Endothelial cell of umbilical vein (primary cell): ENCODE data around the gene PTPN3. TPM values are rescaled to one million over a fixed set of nuclear protein-coding genes. Genes with fewer than 3 reads are reported as not detected.

Experiments
- BruUV-seq: library from RNA; stranded (reverse); fragments of 400-500 nt; replicated peaks from 2 replicates; lab custom pipeline; 2021; lab: Mats Ljungman, UMichigan
- CTCF ChIA-PET: fragments of 300-600, 350-600 bp; sonication (Branson Sonifier 250); formaldehyde crosslinking; loops from one replicate; lab custom pipeline; 2021; ENCODE audit warnings: antibody characterized with exemption, inconsistent platforms; lab: Charles Lee
- POLR2A ChIA-PET: fragments of 300-600, 350-600 bp; sonication (Branson Sonifier 250); formaldehyde crosslinking; loops from one replicate; lab custom pipeline; 2021; ENCODE audit warnings: antibody characterized with exemption, inconsistent platforms; lab: Charles Lee
- DNase-seq: peaks from one replicate; pipeline ENCODE4 v3.0.0-alpha.2; 2011; ENCODE audit warnings: low read depth, low spot score
- FAIRE-seq: peaks from 2 replicates; lab custom pipeline; 2011; peaks lifted over from hg19 to GRCh38; lab: Jason Lieb, UNC
- H2AFZ ChIP-seq: 2 replicates; pipeline ENCODE4 v1.6.0; 2012; ENCODE audit warnings: low read depth, low read length, control low read depth, inconsistent platforms
- H3K27ac ChIP-seq: 2 replicates; pipeline ENCODE4 v1.5.1; 2011; ENCODE audit warnings: low read depth, mild to moderate bottlenecking, control low read depth, low read length, moderate library complexity; ENCODE audit not compliant: insufficient read depth
- H3K27me3 ChIP-seq, 2 experiments: 2 replicates each; pipeline versions ENCODE4 v1.6.0 to v1.6.1; 2011; ENCODE audit warnings: low read length in 2 of 2, mixed read lengths in 1 of 2; ENCODE audit not compliant: control insufficient read depth in 2 of 2, insufficient read depth in 2 of 2
- H3K36me3 ChIP-seq, 2 experiments: 2 replicates in 1 of 2; 3 replicates in 1 of 2; pipeline ENCODE4 v1.5.1; 2011; ENCODE audit warnings: low read length in 2 of 2, mild to moderate bottlenecking in 1 of 2, moderate library complexity in 1 of 2; ENCODE audit not compliant: control insufficient read depth in 2 of 2, insufficient read depth in 2 of 2; ENCODE audit errors: extremely low read depth in 1 of 2
- H3K4me1 ChIP-seq: 3 replicates; pipeline ENCODE4 v1.5.1; 2011; ENCODE audit warnings: mild to moderate bottlenecking, low read length; ENCODE audit not compliant: control insufficient read depth, insufficient read depth; ENCODE audit errors: extremely low read depth
- H3K4me2 ChIP-seq: 2 replicates; pipeline ENCODE4 v1.6.1; 2011; ENCODE audit warnings: low read length, control low read depth, mixed read lengths; ENCODE audit not compliant: insufficient read depth
- H3K4me3 ChIP-seq, 3 experiments: fragments of 200-600 bp in 1 of 3; sonication (generic), shearing (Covaris generic) in 1 of 3; replicated peaks in 1 of 3; 2 replicates each; pipeline ENCODE4 v1.5.1; 2011 to 2016; ENCODE audit warnings: control low read depth in 3 of 3, low read length in 3 of 3, mild to moderate bottlenecking in 2 of 3, inconsistent platforms in 1 of 3, low read depth in 1 of 3, moderate library complexity in 1 of 3; ENCODE audit not compliant: insufficient read depth in 1 of 3
- H3K79me2 ChIP-seq: 2 replicates; pipeline ENCODE4 v1.6.0; 2012; ENCODE audit warnings: low read length, inconsistent platforms; ENCODE audit not compliant: control insufficient read depth, insufficient read depth
- H3K9ac ChIP-seq: replicated peaks from 2 replicates; pipeline ENCODE3; 2011; ENCODE audit warnings: low read length, control low read depth; ENCODE audit not compliant: insufficient read depth; ENCODE audit errors: extremely low read depth
- H3K9me1 ChIP-seq: replicated peaks from 3 replicates; pipeline ENCODE4 v1.6.0; 2011; ENCODE audit warnings: mild to moderate bottlenecking, low read length; ENCODE audit not compliant: control insufficient read depth, insufficient read depth; ENCODE audit errors: extremely low read depth
- H3K9me3 ChIP-seq: replicated peaks from 2 replicates; pipeline ENCODE4 v1.5.1; 2012; ENCODE audit warnings: low read length, inconsistent platforms; ENCODE audit not compliant: control insufficient read depth, insufficient read depth
- H4K20me1 ChIP-seq: replicated peaks from 2 replicates; pipeline ENCODE3; 2011; ENCODE audit warnings: mild to moderate bottlenecking, low read length; ENCODE audit not compliant: control insufficient read depth, insufficient read depth; ENCODE audit errors: extremely low read depth
- EZH2 ChIP-seq: IDR thresholded peaks from 2 replicates; pipeline ENCODE4 v1.6.1; 2012; ENCODE audit warnings: borderline replicate concordance, low read depth, mild to moderate bottlenecking, moderate library complexity, low read length, inconsistent platforms; ENCODE audit not compliant: severe bottlenecking
- FOS ChIP-seq: IDR thresholded peaks from 2 replicates; pipeline ENCODE4 v1.6.1; 2011; ENCODE audit warnings: mild to moderate bottlenecking, low read length, moderate library complexity, borderline replicate concordance; ENCODE audit not compliant: insufficient read depth
- GATA2 ChIP-seq: IDR thresholded peaks from 2 replicates; pipeline ENCODE4 v1.7.0; 2011; ENCODE audit warnings: low read depth, mild to moderate bottlenecking, moderate library complexity, mixed read lengths, low read length; ENCODE audit not compliant: insufficient read length, insufficient read depth
- JUN ChIP-seq: IDR thresholded peaks from 2 replicates; pipeline ENCODE4 v1.6.1; 2011; ENCODE audit warnings: borderline replicate concordance, low read depth; ENCODE audit not compliant: insufficient read length, insufficient read depth
- MYC ChIP-seq: IDR thresholded peaks from one replicate; pipeline ENCODE4 v1.6.1; 2011; ENCODE audit warnings: mild to moderate bottlenecking, low read depth, low read length
- POLR2A ChIP-seq: IDR thresholded peaks from 2 replicates; pipeline ENCODE4 v1.6.1; 2012; ENCODE audit warnings: low read depth, mild to moderate bottlenecking, control low read depth, low read length
- POLR2AphosphoS5 ChIP-seq: IDR thresholded peaks from 2 replicates; pipeline ENCODE4 v1.6.1; 2012; ENCODE audit warnings: low read depth, mild to moderate bottlenecking, control low read depth, low read length, moderate library complexity; ENCODE audit not compliant: insufficient read depth
- dilution Hi-C: fragments of 300-500 bp; cut with MboI; formaldehyde crosslinking; loops from one replicate; pipeline ENCODE4 v1.15.0; 2019; ENCODE audit warnings: low sequenced_read_pairs; ENCODE audit not compliant: extremely low pct_ligation_motif_present
- intact Hi-C: fragments of 100-400 bp; cut with micrococcal nuclease; formaldehyde crosslinking; loops from one replicate; pipeline ENCODE4 v1.10.0; 2022
- polyA plus RNA-seq, 4 experiments: library from polyadenylated mRNA; depleted of rRNA in 3 of 4; stranded (reverse) in 3 of 4; unstranded in 1 of 4; fragments of >200 nt; gene quantifications; 2 replicates each; pipeline versions ENCODE4 v1.2.1 to v1.2.3, GENCODE V29; 2011 to 2012; ENCODE audit warnings: missing spikeins in 1 of 4
- total RNA-seq: library from RNA; stranded (reverse); gene quantifications from 2 replicates; pipeline ENCODE4 v1.2.3, GENCODE V29; 2021
- TF ChIP-seq, protein P1 (sequence below), 2 donors: IDR thresholded peaks; 1 replicate in 1 of 2; 2 replicates in 1 of 2; pipeline ENCODE4 v1.5.1; 2011; ENCODE audit warnings: low read length in 2 of 2, mild to moderate bottlenecking in 2 of 2, moderate library complexity in 2 of 2, control low read depth in 1 of 2, inconsistent platforms in 1 of 2, low read depth in 1 of 2; ENCODE audit not compliant: insufficient read depth in 1 of 2; ENCODE audit errors: extremely low read depth in 1 of 2
- TF ChIP-seq, protein P2 (sequence below): IDR thresholded peaks from 2 replicates; pipeline ENCODE4 v1.6.1; 2011; ENCODE audit not compliant: insufficient read depth, insufficient read length

Gene PTPN3
- total and polyA plus RNA-seq, 2 donors (not counting 3 experiments of a cell fraction or from before 2014, with no cell fraction given), result 0.01 TPM; not detected in 1

- Histone ChIP-seq H3K27ac (no peak overlapping the region), H3K4me2 (no peak overlapping the region), H3K9me3 (no peaks in the 10 kb centered on the region), H3K36me3 (no peaks in the 10 kb centered on the region), H3K9ac (no peak overlapping the region), H4K20me1 (no peaks in the 10 kb centered on the region), H3K4me1 (no peaks in the 10 kb centered on the region), H3K4me3 (no peak overlapping the region), H3K79me2 (no peaks in the 10 kb centered on the region), H2AFZ (no peak overlapping the region), H3K27me3 (peaks cover 0 to 3% of the 10 kb centered on the region in 2 experiments), H3K9me1 (no peaks in the 10 kb centered on the region)
- FAIRE-seq, result no peak
- TF ChIP-seq JUN (no peak), POLR2A (no peak), GATA2 (no peak), FOS (no peak), POLR2AphosphoS5 (no peak)
- DNase-seq, result no peak
- ChIA-PET CTCF (interaction anchor here (1.5 kb wide), 1 partner anchor 1937 kb away, joined by 3 read pairs; no protein-coding TSS in a partner anchor), POLR2A (no interaction called here)
- intact Hi-C loops, result loop anchor here (5.0 kb wide), 2 partner anchors 64 to 551 kb away; no protein-coding TSS in a partner anchor
- dilution Hi-C loops, result no loop called here
- no TSS peak for BruUV-seq
Observed at GRCh38 chr9:109403116-109403515, 95.0 kb downstream of the PTPN3 start.

- H4K20me1 ChIP-seq, result no peaks in the 10 kb centered on the region
- no peak overlapping the region for H3K4me3 ChIP-seq
- intact Hi-C loops (loop anchor here (1.0 to 5.0 kb wide), 4 partner anchors 65 to 550 kb away; no protein-coding TSS in a partner anchor), dilution Hi-C loops (no loop called here)
- POLR2A ChIA-PET, result no interaction called here
- no peak for DNase-seq
- no peaks in the 10 kb centered on the region for H3K79me2 ChIP-seq
- no peaks in the 10 kb centered on the region for H3K9me1 ChIP-seq
- no peaks in the 10 kb centered on the region for H3K9me3 ChIP-seq
- no peak overlapping the region for H3K27ac ChIP-seq
- BruUV-seq, result no TSS peak
- no peak overlapping the region for H3K9ac ChIP-seq
- peaks cover 0 to 3% of the 10 kb centered on the region in 2 experiments for H3K27me3 ChIP-seq
- TF ChIP-seq FOS, result no peak
- TF ChIP-seq MYC, result no peak
- TF ChIP-seq, protein P1, sequence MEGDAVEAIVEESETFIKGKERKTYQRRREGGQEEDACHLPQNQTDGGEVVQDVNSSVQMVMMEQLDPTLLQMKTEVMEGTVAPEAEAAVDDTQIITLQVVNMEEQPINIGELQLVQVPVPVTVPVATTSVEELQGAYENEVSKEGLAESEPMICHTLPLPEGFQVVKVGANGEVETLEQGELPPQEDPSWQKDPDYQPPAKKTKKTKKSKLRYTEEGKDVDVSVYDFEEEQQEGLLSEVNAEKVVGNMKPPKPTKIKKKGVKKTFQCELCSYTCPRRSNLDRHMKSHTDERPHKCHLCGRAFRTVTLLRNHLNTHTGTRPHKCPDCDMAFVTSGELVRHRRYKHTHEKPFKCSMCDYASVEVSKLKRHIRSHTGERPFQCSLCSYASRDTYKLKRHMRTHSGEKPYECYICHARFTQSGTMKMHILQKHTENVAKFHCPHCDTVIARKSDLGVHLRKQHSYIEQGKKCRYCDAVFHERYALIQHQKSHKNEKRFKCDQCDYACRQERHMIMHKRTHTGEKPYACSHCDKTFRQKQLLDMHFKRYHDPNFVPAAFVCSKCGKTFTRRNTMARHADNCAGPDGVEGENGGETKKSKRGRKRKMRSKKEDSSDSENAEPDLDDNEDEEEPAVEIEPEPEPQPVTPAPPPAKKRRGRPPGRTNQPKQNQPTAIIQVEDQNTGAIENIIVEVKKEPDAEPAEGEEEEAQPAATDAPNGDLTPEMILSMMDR (IDR thresholded peaks at IDR 0.05; ENCODE audit: extremely low read depth in 1 of 2, insufficient read depth in 1 of 2, low read depth in 1 of 2, low read length in 2 of 2), result no peak
- no peak for TF ChIP-seq POLR2A
- TF ChIP-seq POLR2AphosphoS5, result no peak
- TF ChIP-seq, protein P2, sequence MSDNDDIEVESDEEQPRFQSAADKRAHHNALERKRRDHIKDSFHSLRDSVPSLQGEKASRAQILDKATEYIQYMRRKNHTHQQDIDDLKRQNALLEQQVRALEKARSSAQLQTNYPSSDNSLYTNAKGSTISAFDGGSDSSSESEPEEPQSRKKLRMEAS, result no peak
- no peak for TF ChIP-seq JUN
- no peak for TF ChIP-seq EZH2
- no peak for TF ChIP-seq GATA2
- FAIRE-seq, result no peak
- no peak overlapping the region for H2AFZ ChIP-seq
- CTCF ChIA-PET, result interaction anchor here (1.1 kb wide), 1 partner anchor 10 kb away, joined by 4 read pairs; no protein-coding TSS in a partner anchor
- no peak overlapping the region for H3K4me2 ChIP-seq
- no peaks in the 10 kb centered on the region for H3K36me3 ChIP-seq
- H3K4me1 ChIP-seq, result no peaks in the 10 kb centered on the region
Observed at GRCh38 chr9:109401990-109402318, 96.2 kb downstream of the PTPN3 start.
